HG03139 (cell line): ENCODE measurements around the gene RELA.
A peak's percentile ranks its signal among the peaks of the same experiment; 100 is the strongest.

Source experiments
- ATAC-seq: cut with Tn5 transposase; IDR thresholded peaks from one replicate; pipeline ENCODE4 v1.9.1; 2021; ENCODE audit not compliant: unreplicated experiment

RELA gene

DNA sequence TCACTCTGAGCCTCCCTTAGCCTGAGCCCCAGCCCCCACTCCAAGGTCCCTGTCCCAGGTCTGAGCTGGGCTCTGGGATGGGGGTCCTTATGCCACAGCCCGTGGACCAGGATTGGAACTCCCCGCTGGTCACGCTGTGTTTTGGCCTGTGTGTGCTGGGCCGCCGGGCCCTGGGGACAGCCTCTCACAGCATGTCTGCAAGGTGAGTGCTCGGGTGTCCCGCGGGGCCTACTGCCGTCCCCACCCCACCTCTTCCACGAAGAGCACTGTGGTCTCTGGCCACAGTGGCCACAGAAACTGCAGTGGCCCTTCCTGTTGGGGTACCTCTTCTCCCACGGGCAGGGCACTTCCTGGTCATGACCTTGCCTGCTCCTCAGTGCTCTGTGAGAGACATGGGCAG, 28.3 kb downstream of the RELA start:
- ATAC-seq = no peak

- no peak for ATAC-seq
Measured at GRCh38 chr11:65634109-65634436, 28.6 kb downstream of the RELA start.

DNA sequence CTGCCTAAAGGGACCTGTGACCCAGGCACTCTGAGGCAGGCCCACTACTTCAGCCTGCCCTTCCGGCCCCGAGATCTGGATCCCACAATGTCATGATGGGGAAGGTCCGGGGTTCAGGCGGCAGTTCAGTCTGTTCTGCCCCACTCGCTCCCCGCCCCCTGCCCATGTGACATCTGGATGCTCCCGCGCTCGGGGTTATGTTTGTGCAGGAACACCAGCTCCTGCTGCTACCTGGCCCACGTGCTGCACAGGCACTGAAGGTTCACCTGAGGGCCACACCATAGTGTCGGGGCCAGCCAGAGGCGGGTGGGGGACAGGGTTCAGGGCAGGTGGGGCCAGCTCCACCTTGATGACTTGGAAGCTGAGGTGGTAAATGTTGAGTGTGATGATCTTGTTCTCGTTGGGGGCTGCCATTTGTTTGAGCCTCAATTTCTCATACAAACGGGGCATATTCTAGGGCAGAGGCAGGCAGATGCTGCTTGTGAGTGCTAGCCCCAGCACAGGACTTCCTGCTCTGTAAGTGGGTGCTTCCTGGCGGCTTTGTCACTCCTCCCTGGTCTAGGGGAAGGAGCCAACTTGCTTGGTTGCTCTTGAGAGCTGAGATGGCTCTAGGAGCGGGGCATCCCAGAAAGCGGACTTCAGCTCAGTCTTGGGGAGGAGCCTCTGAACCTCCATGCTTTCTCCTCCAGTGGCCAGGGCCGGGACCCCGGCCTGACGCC, 29.2 kb downstream of the RELA start:
- ATAC-seq = no peak

GRCh38 chr11:65630215-65630614, 32.5 kb downstream of the RELA start:
- ATAC-seq = no peak

DNA sequence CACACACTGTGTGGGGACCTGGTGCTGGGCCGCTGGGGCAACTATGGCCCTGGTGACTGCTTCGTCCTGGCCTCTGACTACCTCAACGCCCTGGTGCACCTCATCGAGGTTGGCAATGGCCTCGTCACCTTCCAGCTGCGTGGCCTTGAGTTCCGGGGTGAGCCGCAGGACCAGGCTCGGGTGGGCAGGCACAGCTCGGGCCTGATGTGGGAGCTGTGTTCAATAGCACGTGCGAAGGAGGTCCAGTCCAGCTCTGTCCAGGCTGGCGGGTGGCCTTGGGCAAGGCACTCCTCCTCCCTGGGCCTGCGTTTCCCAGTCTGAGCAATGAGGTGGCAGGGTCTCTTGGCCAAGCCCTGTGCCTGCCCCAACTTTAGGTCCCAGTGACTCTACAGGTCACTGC, 33.1 kb downstream of the RELA start:
- ATAC-seq = no peak

DNA sequence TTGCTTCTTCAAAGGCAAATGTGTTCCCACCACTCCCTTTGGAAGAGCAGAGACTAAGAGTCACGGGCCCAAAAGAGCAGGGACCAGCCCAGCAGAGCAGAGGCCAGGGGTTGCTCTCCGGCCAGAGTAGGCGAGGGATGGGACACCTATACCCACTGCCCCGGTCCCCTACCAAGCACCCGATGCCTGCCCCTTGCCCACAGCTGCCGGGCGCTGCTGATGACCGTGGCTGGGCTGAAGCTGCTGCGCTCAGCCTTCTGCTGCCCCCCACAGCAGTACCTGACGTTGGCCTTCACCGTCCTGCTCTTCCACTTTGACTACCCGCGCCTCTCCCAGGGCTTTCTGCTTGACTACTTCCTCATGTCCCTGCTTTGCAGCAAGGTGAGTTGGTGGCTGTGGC, 35.5 kb downstream of the RELA start:
- no peak for ATAC-seq

- no peak for ATAC-seq
Measured at GRCh38 chr11:65625628-65626342, 36.9 kb downstream of the RELA start.

DNA sequence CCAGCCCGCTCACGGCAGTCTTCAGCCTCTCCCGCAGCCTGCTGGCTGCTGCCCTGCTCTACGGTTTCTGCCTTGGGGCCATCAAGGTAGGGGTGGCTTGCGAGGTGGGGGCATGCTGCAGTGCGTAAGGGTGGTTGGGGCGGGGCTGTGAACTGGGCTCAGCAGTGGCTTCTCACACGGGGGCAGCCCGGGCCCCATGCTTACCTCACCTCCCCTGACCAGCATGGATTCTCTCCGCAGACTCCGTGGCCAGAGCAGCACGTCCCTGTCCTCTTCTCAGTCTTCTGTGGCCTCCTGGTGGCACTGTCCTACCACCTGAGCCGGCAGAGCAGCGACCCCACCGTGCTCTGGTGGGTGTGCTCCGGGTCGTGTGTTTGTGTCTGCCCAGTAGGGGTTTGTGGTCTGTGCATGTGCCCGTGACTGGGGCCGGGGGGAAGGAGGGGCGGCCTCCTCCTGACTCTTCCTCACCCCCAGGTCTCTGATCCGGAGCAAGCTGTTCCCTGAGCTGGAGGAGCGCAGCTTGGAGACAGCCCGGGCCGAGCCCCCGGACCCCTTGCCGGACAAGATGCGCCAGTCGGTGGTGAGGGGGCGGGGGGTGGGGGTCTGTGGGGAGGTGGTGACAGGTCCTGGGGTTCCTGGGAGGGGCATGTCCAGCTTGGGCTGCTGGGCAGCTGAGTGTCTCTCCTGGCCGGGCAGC, 37.6 kb downstream of the RELA start:
- no peak for ATAC-seq

GRCh38 chr11:65623852-65624616, 38.7 kb downstream of the RELA start:
- ATAC-seq = no peak

DNA sequence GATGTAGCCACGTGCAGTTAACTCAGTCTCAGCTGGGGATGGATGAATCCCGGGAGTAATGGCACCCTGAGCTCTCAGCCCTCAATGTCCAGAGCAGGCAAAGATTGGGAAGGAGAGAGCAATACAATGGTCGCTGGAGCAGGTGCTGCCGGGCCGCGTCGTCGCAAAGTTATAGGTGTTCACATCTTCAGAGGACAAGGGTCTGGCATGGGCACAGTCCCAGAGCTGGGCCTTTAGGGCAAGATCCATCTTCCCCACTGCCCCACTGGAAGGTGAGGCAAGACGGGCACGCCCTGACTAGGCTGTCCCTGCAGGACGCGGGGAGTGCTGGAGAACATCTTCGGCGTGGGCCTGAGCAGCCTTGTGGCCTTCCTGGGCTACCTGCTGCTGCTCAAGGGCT, 39.5 kb downstream of the RELA start:
- no peak for ATAC-seq

GRCh38 chr11:65622011-65622410, 40.7 kb downstream of the RELA start:
- no peak for ATAC-seq

DNA sequence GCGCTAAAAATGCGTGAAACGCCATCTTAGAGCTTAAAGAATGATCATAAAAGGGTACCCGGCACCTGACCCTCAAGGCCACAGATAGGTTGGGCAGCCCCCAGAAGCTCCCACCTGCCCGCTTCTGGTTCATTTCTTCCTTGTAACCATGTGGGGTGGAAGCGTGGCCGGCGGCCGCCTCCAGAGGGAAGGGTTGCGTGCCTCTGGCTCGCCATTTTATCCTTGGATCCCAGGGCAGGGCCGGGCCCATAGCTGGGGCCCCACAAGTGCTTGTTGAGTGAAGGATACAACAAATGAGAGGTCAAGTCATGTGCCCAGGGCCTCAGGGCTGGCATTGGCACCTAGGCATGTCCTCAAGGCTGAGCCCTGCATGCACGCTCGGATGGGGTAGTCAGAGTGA, 41.3 kb downstream of the RELA start:
- ATAC-seq = no peak

GRCh38 chr11:65620666-65621065, 42.0 kb downstream of the RELA start:
- no peak for ATAC-seq

GRCh38 chr11:65619281-65619928, 43.3 kb downstream of the RELA start:
- no peak for ATAC-seq

GRCh38 chr11:65618763-65619162, 44.0 kb downstream of the RELA start:
- no peak for ATAC-seq

DNA sequence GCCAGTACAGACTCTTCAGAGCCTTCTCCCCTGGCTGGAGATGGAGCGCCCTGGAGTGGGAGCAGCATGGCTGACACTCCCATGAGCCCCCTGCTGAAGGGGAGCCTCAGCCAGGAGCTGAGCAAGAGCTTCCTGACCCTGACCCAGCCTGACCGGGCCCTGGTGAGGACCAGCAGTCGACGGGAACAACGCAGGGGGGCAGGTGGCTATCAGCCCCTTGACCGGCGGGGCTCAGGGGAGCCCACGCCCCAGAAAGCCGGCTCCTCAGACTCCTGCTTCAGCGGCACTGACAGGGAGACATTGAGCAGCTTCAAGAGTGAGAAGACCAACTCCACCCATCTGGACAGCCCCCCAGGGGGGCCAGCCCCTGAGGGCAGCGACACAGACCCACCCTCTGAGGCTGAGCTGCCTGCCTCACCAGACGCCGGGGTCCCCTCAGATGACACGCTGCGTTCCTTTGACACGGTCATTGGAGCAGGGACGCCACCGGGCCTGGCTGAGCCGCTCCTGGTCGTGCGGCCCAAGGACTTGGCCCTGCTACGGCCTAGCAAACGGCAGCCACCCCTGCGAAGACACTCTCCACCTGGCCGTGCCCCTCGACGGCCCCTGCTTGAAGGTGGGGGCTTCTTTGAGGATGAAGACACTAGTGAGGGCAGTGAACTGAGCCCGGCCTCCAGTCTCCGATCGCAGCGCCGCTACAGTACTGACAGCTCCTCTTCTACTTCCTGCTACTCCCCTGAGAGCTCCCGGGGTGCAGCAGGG, 44.5 kb downstream of the RELA start:
- no peak for ATAC-seq

- no peak for ATAC-seq
Measured at GRCh38 chr11:65617136-65617850, 45.4 kb downstream of the RELA start.

DNA sequence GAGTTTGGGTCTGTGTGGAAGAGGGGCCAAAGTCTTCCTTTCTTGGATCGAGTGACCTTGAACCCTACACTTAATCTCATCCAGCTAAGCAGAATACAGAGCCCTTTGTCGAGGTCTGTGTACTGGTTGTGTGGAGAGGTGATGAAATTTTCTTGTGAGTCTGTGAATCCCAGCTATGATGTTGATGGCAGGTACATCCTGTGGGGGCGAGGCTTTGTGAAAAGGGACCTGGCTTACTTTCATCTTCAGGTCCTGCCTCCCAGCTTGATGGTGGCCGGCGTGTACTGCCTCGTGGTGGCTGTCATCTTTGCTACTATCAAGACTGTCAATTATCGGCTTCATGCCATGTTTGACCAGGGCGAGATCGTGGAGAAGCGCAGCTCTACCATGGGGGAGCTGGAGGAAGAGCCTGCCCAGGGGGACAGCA, 46.1 kb downstream of the RELA start:
- ATAC-seq = no peak

GRCh38 chr11:65615950-65616574, 46.7 kb downstream of the RELA start:
- peak; percentile 3 for ATAC-seq
